Stomach (tissue), 9 donors: ENCODE data around the gene MYL5. TPM values are rescaled to one million over a fixed set of nuclear protein-coding genes. Genes with fewer than 3 reads are reported as not detected.

Source experiments
- DNase-seq, 2 donors: peaks; one replicate each; pipeline versions ENCODE4 v3.0.0 to v3.0.0-alpha.2; 2013 to 2019
- H3K27ac ChIP-seq, 5 donors: fragments of 200-600 bp in 4 of 5; sonication (generic) in 4 of 5; one replicate each; pipeline ENCODE4 v1.5.1; 2013 to 2019; ENCODE audit warnings: mild to moderate bottlenecking in 1 of 5, moderate library complexity in 1 of 5
- H3K27me3 ChIP-seq, 3 donors: fragments of 200-600 bp; sonication (generic); one replicate each; pipeline ENCODE4 v1.5.1; 2017 to 2019; ENCODE audit warnings: mixed run types in 1 of 3
- H3K36me3 ChIP-seq, 4 donors: fragments of 200-600 bp; sonication (generic); 1 replicate in 3 of 4; 2 replicates in 1 of 4; pipeline ENCODE4 v1.5.1; 2016 to 2019
- H3K4me1 ChIP-seq, 4 donors: fragments of 200-600 bp; sonication (generic); one replicate each; pipeline ENCODE4 v1.5.1; 2016 to 2019
- H3K4me3 ChIP-seq, 4 donors: fragments of 200-600 bp; sonication (generic) in 3 of 4; one replicate each; pipeline ENCODE4 v1.5.1; 2016 to 2019; ENCODE audit warnings: mild to moderate bottlenecking in 1 of 4
- H3K9me3 ChIP-seq, 4 donors: fragments of 200-600 bp; sonication (generic); one replicate each; pipeline ENCODE4 v1.5.1; 2016 to 2019
- CTCF ChIP-seq, 7 experiments: fragments of 450-650 bp in 4 of 7; fragments of 200-600 bp in 3 of 7; sonication (generic) in 3 of 7; IDR thresholded peaks; one replicate each; pipeline ENCODE4 v1.5.1; 2016 to 2019; ENCODE audit warnings: antibody characterized with exemption in 7 of 7, control low read depth in 2 of 7, mild to moderate bottlenecking in 1 of 7
- EP300 ChIP-seq: sonication (generic); formaldehyde crosslinking; IDR thresholded peaks from one replicate; pipeline ENCODE4 v1.6.1; 2017; ENCODE audit warnings: antibody characterized with exemption
- POLR2A ChIP-seq, 4 donors: fragments of 450-650 bp; IDR thresholded peaks; one replicate each; pipeline ENCODE4 v1.6.1; 2016; ENCODE audit warnings: antibody characterized with exemption in 4 of 4, control low read depth in 2 of 4, mild to moderate bottlenecking in 1 of 4, moderate library complexity in 1 of 4
- POLR2AphosphoS5 ChIP-seq, 3 donors: sonication (generic); formaldehyde crosslinking; IDR thresholded peaks; one replicate each; pipeline ENCODE4 v1.6.1; 2016; ENCODE audit warnings: antibody characterized with exemption in 3 of 3
- whole genome bisulfite sequencing, 5 donors: extraction: QIAGEN DNeasy Blood & Tissue Kit in 3 of 5; methylation state at CpG; one replicate each; pipeline versions ENCODE4 v1.1.5 to v1.1.7; 2013 to 2018; 5-methylcytosine and 5-hydroxymethylcytosine counted together
- intact Hi-C: fragments of 100-400 bp; cut with DNase I; formaldehyde crosslinking; loops from one replicate; pipeline ENCODE4 v1.15.1; 2023; ENCODE audit warnings: low total_unique reads
- polyA plus RNA-seq, 3 donors: library from polyadenylated mRNA; stranded (reverse); fragments of 200-250 nt; gene quantifications; one replicate each; pipeline ENCODE4 v1.2.3, GENCODE V29; 2013
- total RNA-seq, 5 donors: library from RNA; depleted of rRNA; stranded (reverse); fragments of >200 nt; gene quantifications; one replicate each; pipeline versions ENCODE4 v1.1.0 to v1.2.3, GENCODE V29; 2014 to 2016
- donor health status: healthy with polysubstance abuse.
- donor health status: Bipolar disorder and iron deficiency.
- donor health status: healthy.

The MYL5 gene
- total and polyA plus RNA-seq, 8 donors, result 7.0 to 148 (median 16.2) TPM

- Histone ChIP-seq H3K4me3 (no peak overlapping the region), H3K27me3 (peaks cover 0 to 36% (median 11%) of the 10 kb centered on the region in 3 donors), H3K9me3 (no peaks in the 10 kb centered on the region), H3K27ac (no peak overlapping the region), H3K4me1 (peaks cover 7 to 21% (median 18%) of the 10 kb centered on the region in 4 donors), H3K36me3 (no peaks in the 10 kb centered on the region)
- TF ChIP-seq EP300, result no peak
- TF ChIP-seq CTCF (IDR thresholded peaks at IDR 0.05), result no peak
- no peak for TF ChIP-seq POLR2A (IDR thresholded peaks at IDR 0.05)
- TF ChIP-seq POLR2AphosphoS5 (IDR thresholded peaks at IDR 0.05), result no peak
- WGBS, 5 donors, result 87 to 94% (median 92%) methylated on average over 8 of the region's 8 CpGs
- intact Hi-C loops, result no loop called here
- DNase-seq, result no peak
Measured at GRCh38 chr4:659851-660250, 14.5 kb upstream of the MYL5 start.

- H3K4me3 ChIP-seq, result no peak overlapping the region
- no peak overlapping the region for H3K27ac ChIP-seq
- H3K4me1 ChIP-seq, result peaks cover 7 to 21% (median 18%) of the 10 kb centered on the region in 4 donors
- H3K27me3 ChIP-seq, result peaks cover 0 to 34% (median 8%) of the 10 kb centered on the region in 3 donors
- H3K9me3 ChIP-seq, result no peaks in the 10 kb centered on the region
- intact Hi-C loops, result no loop called here
- H3K36me3 ChIP-seq, result no peaks in the 10 kb centered on the region
- 91 to 96% (median 94%) methylated on average over 10 of the region's 10 CpGs for WGBS, 5 donors
- no peak for DNase-seq
- TF ChIP-seq EP300 (no peak), POLR2A (IDR thresholded peaks at IDR 0.05) (no peak), CTCF (IDR thresholded peaks at IDR 0.05) (no peak), POLR2AphosphoS5 (IDR thresholded peaks at IDR 0.05) (no peak)
Measured at GRCh38 chr4:660401-660800, 13.9 kb upstream of the MYL5 start.

GRCh38 chr4:661231-661630 lies 13.1 kb upstream of the MYL5 start:
- H3K36me3 ChIP-seq, result no peaks in the 10 kb centered on the region
- H3K27me3 ChIP-seq, result peaks cover 0 to 30% (median 8%) of the 10 kb centered on the region in 3 donors
- H3K4me3 ChIP-seq, result no peak overlapping the region
- no peak for DNase-seq
- H3K4me1 ChIP-seq, result peaks cover 7 to 21% (median 18%) of the 10 kb centered on the region in 4 donors
- no peak for TF ChIP-seq CTCF (IDR thresholded peaks at IDR 0.05)
- no peak for TF ChIP-seq POLR2A (IDR thresholded peaks at IDR 0.05)
- no peak for TF ChIP-seq POLR2AphosphoS5 (IDR thresholded peaks at IDR 0.05)
- no peak for TF ChIP-seq EP300
- H3K27ac ChIP-seq, result no peak overlapping the region
- intact Hi-C loops, result no loop called here
- 88 to 98% (median 94%) methylated on average over 3 of the region's 3 CpGs for WGBS, 5 donors
- H3K9me3 ChIP-seq, result no peaks in the 10 kb centered on the region

- WGBS, 5 donors, result 96 to 99% (median 97%) methylated on average over 33 to 42 of the region's 42 CpGs
- peak in 1 of 2 donors; percentile 5 for DNase-seq
- H3K9me3 ChIP-seq, result no peaks in the 10 kb centered on the region
Measured at GRCh38 chr4:661881-662761, 12.2 kb upstream of the MYL5 start.

More at GRCh38 chr4:661881-662761, 12.2 kb upstream of the MYL5 start:
- peaks cover 0 to 30% (median 8%) of the 10 kb centered on the region in 3 donors for H3K27me3 ChIP-seq
- no peak for TF ChIP-seq CTCF (IDR thresholded peaks at IDR 0.05)
- no peak for TF ChIP-seq EP300
- no peak overlapping the region for H3K27ac ChIP-seq
- no peak overlapping the region for H3K4me3 ChIP-seq
- intact Hi-C loops, result no loop called here
- H3K4me1 ChIP-seq, result peaks cover 7 to 21% (median 18%) of the 10 kb centered on the region in 4 donors
- no peaks in the 10 kb centered on the region for H3K36me3 ChIP-seq
